K562 (cell line): ENCODE data around the gene SLC4A5. TPM values are rescaled to one million over a fixed set of nuclear protein-coding genes. Genes with fewer than 3 reads are reported as not detected.

Experiments used
- ATAC-seq: fragments of 200-7000 bp; cut with Tn5 transposase; 3 replicates; pipeline ENCODE4 v1.9.1; 2020; ENCODE audit warnings: moderate library complexity
- BruUV-seq: library from RNA; stranded (reverse); fragments of 400-500 nt; replicated peaks from 2 replicates; lab custom pipeline; 2021; lab: Mats Ljungman, UMichigan
- CTCF ChIA-PET: fragments of 300-600 bp; formaldehyde crosslinking; extraction: SDS; loops from one replicate; lab custom pipeline; 2021; ENCODE audit warnings: low intra/inter-chr PET ratio; lab: Yijun Ruan, JAX
- POLR2A ChIA-PET: fragments of 300-600, 350-650 bp; sonication (Branson Sonifier 250); formaldehyde crosslinking; extraction: SDS; loops from one replicate; lab custom pipeline; 2021; ENCODE audit warnings: antibody characterized with exemption, inconsistent platforms; lab: Yijun Ruan, JAX
- DNase-seq, 4 experiments: peaks; one replicate each; pipeline versions ENCODE4 v3.0.0 to v3.0.0-alpha.2; 2011 to 2018; ENCODE audit warnings: low spot score in 3 of 4, mixed read lengths in 3 of 4; ENCODE audit errors: extremely low read depth in 1 of 4
- FAIRE-seq: peaks from 2 replicates; lab custom pipeline; 2011; peaks lifted over from hg19 to GRCh38; lab: Jason Lieb, UNC
- H2AFZ ChIP-seq: 2 replicates; pipeline ENCODE4 v1.6.0; 2011; ENCODE audit warnings: low read depth, low read length, control low read depth, inconsistent platforms
- H3K27ac ChIP-seq: fragments of 200-600 bp; 3 replicates; pipeline ENCODE4 v1.8.0; 2011; ENCODE audit warnings: low read depth, mild to moderate bottlenecking, control low read depth, inconsistent platforms, low read length, moderate library complexity, mixed read lengths; ENCODE audit errors: extremely low read depth
- H3K27me3 ChIP-seq, 2 experiments: fragments of 300-600 bp in 1 of 2; 2 replicates in 1 of 2; 3 replicates in 1 of 2; pipeline versions ENCODE4 v1.6.0 to v1.8.0; 2011; ENCODE audit warnings: inconsistent platforms in 2 of 2, low read length in 2 of 2, mild to moderate bottlenecking in 1 of 2, mixed read lengths in 1 of 2, moderate library complexity in 1 of 2; ENCODE audit not compliant: control insufficient read depth in 2 of 2, insufficient read depth in 2 of 2
- H3K36me3 ChIP-seq: fragments of 300-600 bp; 3 replicates; pipeline ENCODE4 v1.8.0; 2011; ENCODE audit warnings: mild to moderate bottlenecking, low read length, inconsistent platforms; ENCODE audit not compliant: control insufficient read depth, insufficient read depth
- H3K4me1 ChIP-seq, 2 experiments: fragments of 200-600 bp in 1 of 2; replicated peaks in 1 of 2; 2 replicates in 1 of 2; 3 replicates in 1 of 2; pipeline versions ENCODE4 v1.5.1 to v1.8.0; 2011; ENCODE audit warnings: inconsistent platforms in 2 of 2, low read length in 2 of 2, mild to moderate bottlenecking in 1 of 2, mixed read lengths in 1 of 2, moderate library complexity in 1 of 2; ENCODE audit not compliant: control insufficient read depth in 2 of 2, insufficient read depth in 2 of 2
- H3K4me2 ChIP-seq: 2 replicates; pipeline ENCODE4 v1.6.1; 2011; ENCODE audit warnings: low read length, control low read depth, inconsistent platforms, mixed read lengths; ENCODE audit not compliant: insufficient read depth
- H3K4me3 ChIP-seq: fragments of 200-600 bp; sonication (generic), shearing (Covaris generic); 2 replicates; pipeline ENCODE4 v1.5.1; 2016; ENCODE audit warnings: control low read depth, inconsistent platforms
- H3K79me2 ChIP-seq: fragments of 200-600 bp; 3 replicates; pipeline ENCODE4 v1.8.0; 2011; ENCODE audit warnings: low read length, inconsistent platforms; ENCODE audit not compliant: control insufficient read depth, insufficient read depth
- H3K9ac ChIP-seq, 2 experiments: 2 replicates each; pipeline versions ENCODE4 v1.6.0 to v1.6.1; 2011; ENCODE audit warnings: low read depth in 2 of 2, low read length in 2 of 2, control low read depth in 1 of 2, inconsistent platforms in 1 of 2, mild to moderate bottlenecking in 1 of 2, mixed read lengths in 1 of 2; ENCODE audit not compliant: insufficient read depth in 1 of 2
- H3K9me1 ChIP-seq: one replicate; pipeline ENCODE4 v1.6.0; 2011; ENCODE audit warnings: inconsistent platforms, mild to moderate bottlenecking, low read length, moderate library complexity; ENCODE audit not compliant: control insufficient read depth, insufficient read depth
- H3K9me3 ChIP-seq: replicated peaks from 2 replicates; pipeline ENCODE4 v1.5.1; 2011; ENCODE audit warnings: low read depth, low read length, inconsistent platforms; ENCODE audit not compliant: control insufficient read depth, insufficient read depth
- H4K20me1 ChIP-seq: replicated peaks from 2 replicates; pipeline ENCODE4 v1.6.1; 2011; ENCODE audit warnings: low read length, inconsistent platforms, mixed read lengths; ENCODE audit not compliant: control insufficient read depth, insufficient read depth
- ADNP ChIP-seq: fragments of 200-800 bp; sonication (Bioruptor generic); IDR thresholded peaks from 2 replicates; pipeline ENCODE4 v1.6.1; 2016; ENCODE audit warnings: missing genetic modification characterization, missing compliant biosample characterization
- CBX5 ChIP-seq: IDR thresholded peaks from 2 replicates; pipeline ENCODE4 v1.6.1; 2014; ENCODE audit warnings: low read depth, borderline replicate concordance
- E2F3 ChIP-seq: fragments of 250-450 bp; sonication (Bioruptor Pico); IDR thresholded peaks from 2 replicates; pipeline ENCODE4 v1.4.0; 2020; ENCODE audit warnings: mild to moderate bottlenecking
- MCM2 ChIP-seq: fragments of 450-650 bp; IDR thresholded peaks from 2 replicates; pipeline ENCODE4 v1.6.1; 2017; ENCODE audit warnings: low read depth, mild to moderate bottlenecking
- NFIC ChIP-seq: fragments of 450-650 bp; IDR thresholded peaks from 2 replicates; pipeline ENCODE4 v1.6.1; 2017; ENCODE audit warnings: mild to moderate bottlenecking, inconsistent platforms
- PYGO2 ChIP-seq: fragments of 450-650 bp; IDR thresholded peaks from 2 replicates; pipeline ENCODE4 v1.6.1; 2016; ENCODE audit warnings: mild to moderate bottlenecking, missing genetic modification characterization, moderate library complexity, missing compliant biosample characterization
- YY1 ChIP-seq, 3 experiments: IDR thresholded peaks; 2 replicates each; pipeline ENCODE4 v1.6.1; 2011; ENCODE audit warnings: low read length in 2 of 3, mild to moderate bottlenecking in 2 of 3, moderate library complexity in 2 of 3, borderline replicate concordance in 1 of 3, control low read depth in 1 of 3, low read depth in 1 of 3; ENCODE audit not compliant: insufficient read depth in 3 of 3, insufficient replicate concordance in 2 of 3, control insufficient read depth in 1 of 3, insufficient read length in 1 of 3; ENCODE audit errors: extremely low read depth in 1 of 3
- ZBTB11 ChIP-seq, 3 experiments: fragments of 200-800 bp in 1 of 3; fragments of 250-450 bp in 1 of 3; fragments of 450-650 bp in 1 of 3; sonication (Bioruptor Pico) in 1 of 3; sonication (Bioruptor generic) in 1 of 3; formaldehyde crosslinking in 1 of 3; IDR thresholded peaks; 2 replicates each; pipeline versions ENCODE4 v1.6.1 to v1.8.0; 2016 to 2022; ENCODE audit warnings: mild to moderate bottlenecking in 2 of 3, missing genetic modification characterization in 2 of 3, missing compliant biosample characterization in 1 of 3, moderate library complexity in 1 of 3
- ZBTB17 ChIP-seq: fragments of 450-650 bp; formaldehyde crosslinking; IDR thresholded peaks from 2 replicates; pipeline ENCODE4 v1.4.0; 2020; ENCODE audit warnings: mild to moderate bottlenecking
- ZNF584 ChIP-seq: fragments of 200-800 bp; sonication (Bioruptor generic); IDR thresholded peaks from 2 replicates; pipeline ENCODE4 v1.6.1; 2016; ENCODE audit warnings: low read depth, mild to moderate bottlenecking, missing genetic modification characterization, missing compliant biosample characterization
- WGBS: fragments of 100-300 bp; shearing (Covaris generic); methylation state at CpG from one replicate; pipeline ENCODE4 v1.1.6; 2016; ENCODE audit warnings: low coverage, mixed read lengths; ENCODE audit not compliant: insufficient coverage; ENCODE audit errors: missing lambda C conversion rate; 5-methylcytosine and 5-hydroxymethylcytosine counted together
- in situ Hi-C: fragments of 300-500 bp; cut with MboI; formaldehyde crosslinking; loops from 4 replicates; pipeline ENCODE4 v1.15.0; 2018; ENCODE audit warnings: inconsistent platforms, mixed read lengths
- intact Hi-C: fragments of 100-400 bp; cut with micrococcal nuclease; formaldehyde crosslinking; loops from 2 replicates; pipeline ENCODE4 v1.14.2; 2022
- polyA plus RNA-seq, 8 experiments: library from polyadenylated mRNA; depleted of rRNA in 4 of 8; stranded (reverse) in 5 of 8; unstranded in 3 of 8; fragments of >200 nt; fragmentation: Nextera tagmentation in 2 of 8; fragmentation: Illumina TruSeq in 1 of 8; extraction: Ambion mirVana in 2 of 8; extraction: Trizol in 1 of 8; gene quantifications; 2 replicates each; pipeline versions ENCODE4 v1.2.1 to v1.2.3, GENCODE V29; 2011 to 2014; ENCODE audit warnings: inconsistent platforms in 1 of 8, missing spikeins in 1 of 8
- total RNA-seq, 7 experiments: library from RNA; depleted of rRNA in 6 of 7; stranded (reverse); fragments of >200 nt in 6 of 7; fragmentation: Illumina TruSeq in 2 of 7; extraction: Trizol in 2 of 7; gene quantifications; 2 replicates each; pipeline versions ENCODE4 v1.2.1 to v1.2.3, GENCODE V29; 2011 to 2021; ENCODE audit warnings: low replicate concordance in 1 of 7

SLC4A5 gene
- total and polyA plus RNA-seq, 9 of the 15 experiments (the other 6 are each of a cell fraction or from before 2014, with no cell fraction given), result 0.03 to 0.77 (median 0.14) TPM; not detected in 1

- Histone ChIP-seq H2AFZ (no peak overlapping the region), H3K27ac (no peak overlapping the region), H3K27me3 (no peaks in the 10 kb centered on the region), H3K4me1 (peaks cover 3 to 17% of the 10 kb centered on the region in 2 experiments; a peak in 3 of 5 replicates), H3K9me1 (no peaks in the 10 kb centered on the region), H3K4me2 (no peak overlapping the region; the same call in 1 of the 2 replicates), H3K9ac (no peak overlapping the region), H4K20me1 (0 out of 2 replicates have a peak, but pooled peaks cover 3% of the 10 kb centered on the region), H3K4me3 (0 out of 2 replicates have a peak overlapping the region, but pooled peaks have one; percentile 66), H3K79me2 (peaks cover 26% of the 10 kb centered on the region), H3K9me3 (no peaks in the 10 kb centered on the region), H3K36me3 (peaks cover under 1% of the 10 kb centered on the region; the same call in 1 of the 3 replicates)
- no peak for TF ChIP-seq YY1 (IDR thresholded peaks at IDR 0.05; ENCODE audit: borderline replicate concordance in 1 of 3, control insufficient read depth in 1 of 3, extremely low read depth in 1 of 3, insufficient read depth in 3 of 3, insufficient read length in 1 of 3, insufficient replicate concordance in 2 of 3, low read depth in 1 of 3, low read length in 2 of 3)
- TF ChIP-seq ADNP (tag), result no peak
- no peak for TF ChIP-seq PYGO2
- TF ChIP-seq NFIC, result no peak
- TF ChIP-seq MCM2, result no peak
- TF ChIP-seq ZBTB11 (CRISPR knock-in tag; IDR thresholded peaks at IDR 0.05), result no peak
- TF ChIP-seq ZBTB17, result no peak
- no peak for TF ChIP-seq ZNF584 (CRISPR knock-in tag)
- TF ChIP-seq CBX5, result no peak
- TF ChIP-seq E2F3, result no peak
- FAIRE-seq, result no peak
- ATAC-seq, result no peak
- in situ Hi-C loops, result no loop called here
- no peak for DNase-seq
- ChIA-PET CTCF (no interaction called here), POLR2A (interaction anchor here (0.6 to 2.6 kb wide), 6 partner anchors 7 to 539 kb away, joined by 3 to 13 read pairs (median 4); partner anchors contain the start of gene DCTN1)
- BruUV-seq, result no TSS peak
- intact Hi-C loops, result loop anchor here (5.0 to 10.0 kb wide), 3 partner anchors 123 to 566 kb away; partner anchors contain the start of gene STAMBP
- 61% methylated on average over 5 of the region's 5 CpGs for WGBS
Measured at GRCh38 chr2:74390606-74391005, 47.4 kb upstream of the SLC4A5 start.
